Measurements from ENCODE around the gene DOCK10. TPM values are rescaled to one million over a fixed set of nuclear protein-coding genes. Genes with fewer than 3 reads are reported as not detected.
A peak's percentile ranks its signal among the peaks of the same experiment; 100 is the strongest.

Gene DOCK10
- total and polyA plus RNA-seq, 10 of the 15 experiments (the other 5 are each of a cell fraction or from before 2014, with no cell fraction given) = 16.9 to 120 (median 85.5) TPM

GRCh38 chr2:224922142-224922727, 120.0 kb downstream of the DOCK10 start (continued):
- TF ChIP-seq CUX1 (IDR thresholded peaks at IDR 0.05; ENCODE audit: insufficient replicate concordance, low read depth, low read length) = peak; percentile 77
- no peak for TF ChIP-seq SREBF2 (IDR thresholded peaks at IDR 0.05; ENCODE audit: low read length)
- TF ChIP-seq USF2 (IDR thresholded peaks at IDR 0.05; ENCODE audit: borderline replicate concordance, low read depth, low read length) = no peak
- peak; percentile 25; the same call in 1 of the 2 replicates for TF ChIP-seq SMC3 (IDR thresholded peaks at IDR 0.05; ENCODE audit: borderline replicate concordance, low read length)
- TF ChIP-seq ZNF592 (IDR thresholded peaks at IDR 0.05) = no peak
- no peak for TF ChIP-seq NR2C2 (IDR thresholded peaks at IDR 0.05; ENCODE audit: borderline replicate concordance, control insufficient read depth, insufficient read length, low read depth)
- TF ChIP-seq CHD4 (IDR thresholded peaks at IDR 0.05) = no peak
- TF ChIP-seq BCL3 (IDR thresholded peaks at IDR 0.05; ENCODE audit: borderline replicate concordance, insufficient read depth, low read depth, low read length, poor library complexity, severe bottlenecking) = no peak
- TF ChIP-seq SIX5 (IDR thresholded peaks at IDR 0.05; ENCODE audit: low read depth, low read length, severe bottlenecking) = no peak
- TF ChIP-seq HDGF (IDR thresholded peaks at IDR 0.05) = 0 out of 2 replicates have a peak, but pooled peaks have one; percentile 27
- peak; percentile 83 for TF ChIP-seq NFIC (IDR thresholded peaks at IDR 0.05; ENCODE audit: low read depth, low read length)
- TF ChIP-seq POU2F2 (IDR thresholded peaks at IDR 0.05; ENCODE audit: borderline replicate concordance, low read depth, low read length) = no peak
- no peak for TF ChIP-seq CHD1 (IDR thresholded peaks at IDR 0.05; ENCODE audit: low read depth, low read length)
- TF ChIP-seq MTA3 (IDR thresholded peaks at IDR 0.05; ENCODE audit: borderline replicate concordance, low read length) = no peak
- TF ChIP-seq NBN (IDR thresholded peaks at IDR 0.05) = peak; percentile 69
- peak; percentile 84 for TF ChIP-seq RELB (IDR thresholded peaks at IDR 0.05; ENCODE audit: low read depth)
- TF ChIP-seq KAT2A (conservative IDR thresholded peaks at IDR 0.05; ENCODE audit: control insufficient read depth, low read depth, low read length) = no peak
